Effector memory CD4-positive, alpha-beta T cell (primary cell): Measurements from ENCODE around the gene PXDC1.
"Not testable (repeated sequence)": the region's sequence is repeated elsewhere in the genome, so short reads cannot be mapped to it uniquely, and the experiment has no call there.

Experiments
- DNase-seq, 3 donors: peaks; one replicate each; pipeline ENCODE4 v3.0.0-alpha.2; 2020
- H3K27ac ChIP-seq: 2 replicates; pipeline ENCODE4 v1.7.0; 2013; ENCODE audit warnings: mild to moderate bottlenecking, low read length, moderate library complexity; ENCODE audit not compliant: insufficient read depth, poor library complexity, severe bottlenecking
- H3K27me3 ChIP-seq: replicated peaks from 2 replicates; pipeline ENCODE4 v1.7.0; 2013; ENCODE audit warnings: mild to moderate bottlenecking, low read length; ENCODE audit not compliant: insufficient read depth, control insufficient read depth, poor library complexity, severe bottlenecking
- H3K36me3 ChIP-seq: 2 replicates; pipeline ENCODE4 v1.7.0; 2013; ENCODE audit warnings: mild to moderate bottlenecking, low read length, moderate library complexity; ENCODE audit not compliant: control insufficient read depth, insufficient read depth
- H3K4me1 ChIP-seq: 2 replicates; pipeline ENCODE4 v1.7.0; 2013; ENCODE audit warnings: low read length, mild to moderate bottlenecking; ENCODE audit not compliant: control insufficient read depth, insufficient read depth, poor library complexity, severe bottlenecking
- H3K4me3 ChIP-seq: 2 replicates; pipeline ENCODE4 v1.7.0; 2013; ENCODE audit warnings: low read length, low read depth, mild to moderate bottlenecking; ENCODE audit not compliant: insufficient read depth, poor library complexity, severe bottlenecking
- H3K9me3 ChIP-seq: 2 replicates; pipeline ENCODE4 v1.7.0; 2013; ENCODE audit warnings: mild to moderate bottlenecking, low read length, moderate library complexity; ENCODE audit not compliant: control insufficient read depth

Gene PXDC1

DNA sequence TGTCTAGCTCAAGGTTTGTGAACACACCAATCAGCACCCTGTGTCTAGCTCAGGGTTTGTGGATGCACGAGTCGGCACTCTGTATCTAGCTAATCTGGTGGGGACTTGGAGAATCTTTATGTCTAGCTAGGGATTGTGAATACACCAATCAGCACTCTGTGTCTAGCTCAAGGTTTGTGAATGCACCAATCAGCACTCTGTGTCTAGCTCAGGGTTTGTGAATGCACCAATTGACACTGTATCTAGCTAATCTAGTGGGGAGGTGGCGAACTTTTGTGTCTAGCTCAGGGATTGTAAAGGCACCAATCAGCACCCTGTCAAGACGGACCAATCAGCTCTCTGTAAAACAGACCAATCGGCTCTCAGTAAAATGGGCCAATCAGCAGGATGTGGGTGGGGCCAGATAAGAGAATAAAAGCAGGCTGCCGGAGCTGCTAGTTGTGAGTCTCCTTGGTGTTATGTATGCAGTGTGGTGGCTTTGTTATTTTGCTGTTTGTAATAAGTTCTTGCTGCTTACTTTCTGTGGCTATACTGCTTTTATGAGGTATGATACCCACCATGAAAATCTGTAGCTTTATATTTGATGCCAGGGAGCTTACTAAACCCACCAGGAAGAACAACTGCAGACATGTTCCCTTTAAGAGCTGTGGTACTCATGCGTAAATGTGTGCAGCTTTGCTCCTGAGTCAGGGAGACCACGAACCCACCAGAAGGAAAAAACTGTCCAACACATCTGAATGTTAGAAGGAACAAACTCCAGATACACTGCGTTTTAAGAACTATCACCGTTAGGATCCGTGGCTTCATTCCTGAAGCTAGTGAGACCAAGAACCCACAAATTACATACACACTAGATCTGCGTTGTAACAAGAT, 20.9 kb upstream of the PXDC1 start:
- H3K9me3 ChIP-seq, H3K4me3 ChIP-seq, H3K27ac ChIP-seq, H3K27me3 ChIP-seq, H3K4me1 ChIP-seq, H3K36me3 ChIP-seq, DNase-seq: not testable (repeated sequence)

GRCh38 chr6:3771407-3772011, 20.0 kb upstream of the PXDC1 start:
- Histone ChIP-seq H3K4me3 (no peak overlapping the region), H3K4me1 (no peaks in the 10 kb centered on the region)

DNA sequence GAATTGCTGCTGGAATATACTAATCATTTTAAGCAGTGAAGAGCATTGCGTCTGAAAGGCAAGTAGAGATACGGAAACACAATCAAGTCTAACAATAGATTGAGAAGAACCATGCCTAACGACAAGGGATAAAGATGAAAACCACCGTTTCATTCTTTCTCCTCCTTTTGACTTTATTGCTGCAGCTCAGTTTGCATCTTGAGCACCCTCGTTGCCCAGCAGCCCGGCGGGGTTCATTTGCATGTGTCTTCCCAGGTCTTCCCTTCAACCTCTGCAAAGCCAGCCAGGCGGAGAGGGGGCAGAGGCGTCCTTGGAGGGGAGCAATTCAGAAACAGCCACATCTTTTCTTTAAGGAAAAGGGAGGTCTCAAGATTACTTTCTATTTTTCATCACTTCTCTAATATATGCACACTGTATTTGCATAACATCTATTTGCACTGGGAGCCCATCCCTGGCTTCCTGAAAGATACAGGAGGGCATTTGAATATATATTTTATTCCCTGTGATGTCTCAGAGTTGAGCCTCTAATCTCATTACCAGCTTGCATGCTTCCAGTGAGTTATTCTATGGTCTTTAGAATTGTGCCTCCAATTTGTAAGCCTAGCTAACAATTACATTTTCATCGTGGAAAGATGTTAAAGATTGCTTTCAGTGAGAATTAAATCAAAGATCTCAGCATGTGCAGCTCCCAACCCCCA, 18.7 kb upstream of the PXDC1 start:
- Histone ChIP-seq H3K27ac (no peak overlapping the region), H3K4me1 (no peaks in the 10 kb centered on the region), H3K36me3 (no peaks in the 10 kb centered on the region), H3K4me3 (no peak overlapping the region), H3K9me3 (no peaks in the 10 kb centered on the region), H3K27me3 (no peaks in the 10 kb centered on the region)
- no peak for DNase-seq

More at GRCh38 chr6:3771407-3772011, 20.0 kb upstream of the PXDC1 start:
- H3K27ac ChIP-seq, result no peak overlapping the region
- no peak for DNase-seq
- no peaks in the 10 kb centered on the region for H3K27me3 ChIP-seq
- no peaks in the 10 kb centered on the region for H3K36me3 ChIP-seq
- H3K9me3 ChIP-seq, result no peaks in the 10 kb centered on the region

DNA sequence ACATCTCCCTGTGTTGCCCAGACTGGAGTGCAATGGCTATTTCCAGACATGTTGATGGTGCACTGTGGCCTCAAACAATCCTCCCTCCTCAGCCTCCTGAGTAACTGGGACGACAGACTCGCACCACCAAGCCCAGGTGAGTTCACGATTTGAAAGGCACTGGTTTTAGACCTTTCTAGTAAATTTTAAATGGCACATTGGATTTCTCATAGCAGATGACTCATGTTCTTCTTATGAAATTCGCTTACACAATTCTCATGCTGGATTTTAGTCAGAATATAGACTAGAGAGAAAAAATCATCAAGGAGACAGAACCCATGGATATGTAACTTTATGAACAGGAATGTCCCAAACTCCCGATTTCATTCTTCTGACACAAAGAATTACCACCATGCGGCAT, 18.1 kb upstream of the PXDC1 start:
- H3K27ac ChIP-seq, result no peak overlapping the region
- no peaks in the 10 kb centered on the region for H3K4me1 ChIP-seq
- no peak overlapping the region for H3K4me3 ChIP-seq
- H3K9me3 ChIP-seq, result no peaks in the 10 kb centered on the region
- H3K27me3 ChIP-seq, result no peaks in the 10 kb centered on the region
- no peaks in the 10 kb centered on the region for H3K36me3 ChIP-seq
- no peak for DNase-seq

DNA sequence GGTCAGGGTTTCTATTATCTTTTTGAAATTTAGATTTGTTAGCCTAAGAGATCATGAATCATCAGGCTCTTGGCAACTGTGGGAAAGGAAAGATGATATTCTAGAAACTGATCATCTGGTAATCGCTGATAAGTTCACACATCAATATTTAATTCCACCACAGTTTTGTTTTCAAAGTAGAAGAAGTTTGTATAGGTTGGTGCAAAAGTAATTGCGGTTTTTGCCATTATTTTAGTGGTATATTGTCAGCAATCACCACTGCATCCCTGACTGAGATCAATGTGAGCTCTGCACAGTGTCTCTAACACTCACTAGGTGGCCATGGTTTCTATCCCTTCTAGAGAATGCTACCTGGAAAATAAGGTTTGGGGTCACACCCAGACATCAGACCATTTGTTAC, 17.0 kb upstream of the PXDC1 start:
- DNase-seq, result no peak
- H3K4me3 ChIP-seq, result no peak overlapping the region
- no peaks in the 10 kb centered on the region for H3K36me3 ChIP-seq
- H3K27ac ChIP-seq, result no peak overlapping the region
- H3K27me3 ChIP-seq, result no peaks in the 10 kb centered on the region
- no peaks in the 10 kb centered on the region for H3K4me1 ChIP-seq
- H3K9me3 ChIP-seq, result no peaks in the 10 kb centered on the region

- H3K9me3 ChIP-seq, H3K27ac ChIP-seq, H3K36me3 ChIP-seq, H3K27me3 ChIP-seq, H3K4me3 ChIP-seq, DNase-seq, H3K4me1 ChIP-seq: not testable (repeated sequence)
Measured at GRCh38 chr6:3767483-3767882, 16.0 kb upstream of the PXDC1 start.

DNA sequence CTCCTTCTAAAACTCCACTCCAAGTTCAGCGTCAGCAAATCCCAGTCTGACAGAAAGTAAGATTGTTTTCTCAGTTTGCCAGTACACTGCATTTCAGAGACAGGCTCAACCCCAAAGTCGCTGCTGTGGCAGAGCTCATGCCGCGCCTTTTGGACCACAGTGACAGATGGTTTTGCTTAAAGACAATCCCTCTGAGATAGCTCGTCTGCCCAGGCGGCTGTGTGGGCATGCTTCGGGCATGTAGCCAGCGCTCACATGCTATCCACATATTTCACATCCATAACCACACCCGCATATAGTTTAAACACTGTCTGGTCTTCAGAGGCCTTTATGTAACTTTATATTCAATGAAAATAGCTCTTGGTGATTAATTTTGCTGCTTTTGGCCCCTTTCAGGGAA, 14.7 kb upstream of the PXDC1 start:
- Histone ChIP-seq H3K27me3 (no peaks in the 10 kb centered on the region), H3K36me3 (no peaks in the 10 kb centered on the region), H3K27ac (no peak overlapping the region), H3K4me3 (no peak overlapping the region), H3K9me3 (no peaks in the 10 kb centered on the region), H3K4me1 (no peaks in the 10 kb centered on the region)
- no peak for DNase-seq

- no peaks in the 10 kb centered on the region for H3K36me3 ChIP-seq
- H3K4me1 ChIP-seq, result no peaks in the 10 kb centered on the region
- no peaks in the 10 kb centered on the region for H3K27me3 ChIP-seq
- DNase-seq, result no peak
- no peak overlapping the region for H3K4me3 ChIP-seq
- H3K9me3 ChIP-seq, result no peaks in the 10 kb centered on the region
- H3K27ac ChIP-seq, result no peak overlapping the region
Measured at GRCh38 chr6:3765415-3765814, 13.9 kb upstream of the PXDC1 start.

GRCh38 chr6:3764516-3765335, 13.2 kb upstream of the PXDC1 start:
- H3K9me3 ChIP-seq, result no peaks in the 10 kb centered on the region
- no peaks in the 10 kb centered on the region for H3K27me3 ChIP-seq
- H3K4me1 ChIP-seq, result no peaks in the 10 kb centered on the region
- H3K4me3 ChIP-seq, result no peak overlapping the region
- no peaks in the 10 kb centered on the region for H3K36me3 ChIP-seq
- H3K27ac ChIP-seq, result no peak overlapping the region
- no peak for DNase-seq
